ENCODE data around the gene L1CAM.

The L1CAM gene

GRCh38 chrX:153874366-153875125 is 11.4 kb downstream of the L1CAM start:
- DNase-seq: no peak

GRCh38 chrX:153874085-153874365 is 11.9 kb downstream of the L1CAM start:
- no peak for DNase-seq

GRCh38 chrX:153873282-153874084 is 12.5 kb downstream of the L1CAM start:
- no peak for DNase-seq

GRCh38 chrX:153871946-153872878 is 13.8 kb downstream of the L1CAM start:
- no peak for DNase-seq

- no peak for DNase-seq
Measured at GRCh38 chrX:153871451-153871850, 14.5 kb downstream of the L1CAM start.

DNA sequence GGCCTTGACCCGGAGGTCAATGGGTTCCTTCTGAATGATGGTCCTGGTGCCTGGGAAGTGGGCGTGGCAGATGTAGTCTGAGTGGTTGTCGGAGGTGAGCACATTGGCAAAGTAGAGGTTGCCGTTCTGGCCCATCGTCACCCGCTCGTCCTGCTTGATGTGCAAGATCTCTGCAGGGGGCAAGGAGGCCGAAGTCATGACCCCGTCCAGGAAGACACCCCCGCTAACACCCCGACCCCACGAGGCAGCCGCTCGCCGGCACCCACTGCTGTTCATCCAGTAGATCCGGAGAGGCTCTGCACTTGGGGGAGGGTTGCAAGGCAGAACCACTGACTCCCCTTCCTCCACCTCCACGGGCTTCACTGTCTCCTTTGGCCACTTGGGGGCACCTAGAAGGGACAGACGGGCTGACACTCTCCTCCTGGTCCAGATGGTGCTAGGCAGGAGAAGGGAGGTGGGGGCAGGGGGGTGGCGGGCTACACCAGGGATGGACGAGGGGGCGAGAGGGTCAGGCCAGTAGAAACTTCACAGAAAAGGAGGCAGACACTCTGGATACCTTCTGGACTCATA is 15.1 kb downstream of the L1CAM start:
- DNase-seq: no peak

DNA sequence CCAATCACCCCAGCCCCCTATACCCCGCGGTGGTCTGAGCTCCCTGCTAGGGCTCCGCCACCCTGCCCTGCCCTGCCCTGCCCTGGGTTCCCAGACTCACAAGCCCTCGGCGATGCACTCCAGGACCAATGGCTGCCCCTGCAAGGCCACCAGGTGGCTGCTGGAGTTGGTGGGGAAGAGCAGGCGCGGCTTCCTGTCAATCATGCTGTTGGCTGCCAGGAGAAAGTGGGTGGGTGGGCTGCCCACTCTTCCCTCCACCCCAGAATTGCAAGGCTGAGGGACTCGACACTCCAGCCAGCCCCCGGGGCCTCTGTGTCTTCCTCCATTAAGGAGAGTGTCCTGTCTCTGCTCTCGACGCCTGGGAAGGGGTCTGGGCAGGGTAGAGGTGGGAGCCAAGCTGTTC is 15.7 kb downstream of the L1CAM start:
- DNase-seq: no peak

DNA sequence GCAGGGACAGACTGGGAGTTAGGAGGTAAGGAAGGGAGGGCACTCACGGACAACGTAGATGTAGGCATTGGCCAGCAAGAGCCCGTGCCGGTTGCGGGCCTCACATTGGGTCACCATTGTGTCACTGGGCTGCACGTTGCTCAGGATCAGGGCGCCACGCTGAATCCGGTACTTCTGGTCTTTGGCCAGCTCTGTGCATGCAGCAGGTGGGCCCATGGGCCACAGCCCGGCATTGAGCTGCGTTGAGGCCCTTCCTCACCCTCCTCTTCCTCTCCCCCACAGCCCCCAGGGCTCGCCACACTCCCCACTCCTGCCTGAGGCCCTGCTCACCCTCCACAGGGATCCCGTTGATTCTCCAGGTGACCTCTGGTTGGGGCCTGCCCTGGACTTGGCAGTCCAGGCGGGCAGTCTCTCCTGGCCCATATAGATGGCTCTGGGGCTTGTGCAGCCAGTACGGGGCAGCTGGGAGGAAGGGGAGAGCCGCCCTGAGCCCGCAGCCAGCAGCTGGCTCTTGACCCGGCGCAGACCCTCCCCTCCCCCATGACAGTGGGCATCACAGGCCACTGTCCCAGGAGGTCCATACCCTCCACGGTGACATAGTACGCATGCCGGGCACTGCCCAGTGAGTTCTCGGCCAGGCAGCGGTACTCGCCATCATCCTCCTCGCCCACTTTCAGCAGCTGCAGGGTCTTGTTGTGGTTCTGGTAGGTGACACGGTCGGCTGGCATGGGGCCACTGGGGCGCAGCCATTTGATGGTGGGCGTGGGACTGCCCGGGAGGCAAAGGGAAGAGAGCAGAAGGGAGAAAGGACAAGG is 16.3 kb downstream of the L1CAM start:
- no peak for DNase-seq

DNA sequence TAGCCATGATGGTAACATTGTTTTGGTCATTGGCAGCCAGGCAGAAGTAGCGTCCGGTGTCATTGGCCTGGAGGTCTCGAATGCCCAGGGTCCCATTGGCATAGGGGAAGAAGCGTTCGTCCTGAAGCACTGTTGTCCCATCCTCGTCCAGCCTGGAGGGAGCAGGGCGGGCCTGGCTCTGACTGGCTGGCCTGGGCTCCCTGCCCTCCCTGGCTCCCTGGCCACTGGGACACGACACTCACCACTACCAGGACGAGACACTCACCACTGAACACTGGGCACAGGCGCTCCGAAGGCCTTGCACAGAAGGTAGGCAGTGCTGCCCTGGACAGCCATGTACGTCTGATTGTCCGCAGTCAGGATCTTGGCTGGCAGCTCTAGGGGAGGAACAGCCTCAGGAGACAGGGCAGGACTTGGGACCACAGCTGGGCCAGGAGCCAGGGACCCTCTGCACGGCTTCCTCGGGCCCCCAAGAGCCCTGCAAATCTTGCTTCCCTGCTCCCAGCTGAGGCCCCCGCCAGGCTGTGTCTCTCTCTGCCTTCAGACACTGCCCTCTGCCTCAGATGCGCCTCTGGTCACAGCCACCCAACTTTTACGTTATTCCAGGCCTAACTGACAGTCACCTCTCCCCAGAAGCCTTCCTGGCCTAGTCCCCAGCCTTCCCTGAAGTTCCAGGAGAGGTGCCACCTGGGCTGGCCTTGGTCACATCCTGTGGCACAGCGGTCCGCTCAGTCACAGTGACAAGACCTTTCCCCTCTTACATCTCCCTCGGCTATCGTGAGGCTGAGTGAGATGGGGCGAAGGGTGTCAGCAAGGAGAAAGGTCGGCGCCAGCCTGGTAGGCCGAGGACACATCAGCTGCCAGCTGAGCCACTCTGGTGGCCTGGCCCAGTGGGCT is 17.1 kb downstream of the L1CAM start:
- no peak for DNase-seq

DNA sequence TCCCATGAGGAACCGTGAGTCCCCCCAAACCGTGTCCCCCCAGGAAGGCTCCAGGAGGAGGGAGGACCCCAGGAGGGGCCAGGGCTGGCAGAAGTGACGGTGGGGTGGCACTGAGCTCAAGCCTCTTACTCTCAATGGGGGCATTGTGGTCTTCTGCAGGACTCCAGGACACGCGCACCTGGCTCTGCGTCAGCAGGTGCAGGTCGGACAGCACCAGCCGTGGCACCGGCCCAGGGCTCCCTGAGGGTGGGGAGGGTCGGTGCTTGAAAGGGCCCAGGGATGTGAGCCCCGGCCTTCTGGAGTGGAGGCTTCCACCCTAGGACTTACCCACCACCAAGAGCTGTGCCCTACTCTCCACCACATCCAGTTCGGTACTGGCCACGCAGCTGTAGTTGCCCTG is 18.3 kb downstream of the L1CAM start:
- no peak for DNase-seq

- no peak for DNase-seq
Measured at GRCh38 chrX:153867139-153867538, 18.8 kb downstream of the L1CAM start.

DNA sequence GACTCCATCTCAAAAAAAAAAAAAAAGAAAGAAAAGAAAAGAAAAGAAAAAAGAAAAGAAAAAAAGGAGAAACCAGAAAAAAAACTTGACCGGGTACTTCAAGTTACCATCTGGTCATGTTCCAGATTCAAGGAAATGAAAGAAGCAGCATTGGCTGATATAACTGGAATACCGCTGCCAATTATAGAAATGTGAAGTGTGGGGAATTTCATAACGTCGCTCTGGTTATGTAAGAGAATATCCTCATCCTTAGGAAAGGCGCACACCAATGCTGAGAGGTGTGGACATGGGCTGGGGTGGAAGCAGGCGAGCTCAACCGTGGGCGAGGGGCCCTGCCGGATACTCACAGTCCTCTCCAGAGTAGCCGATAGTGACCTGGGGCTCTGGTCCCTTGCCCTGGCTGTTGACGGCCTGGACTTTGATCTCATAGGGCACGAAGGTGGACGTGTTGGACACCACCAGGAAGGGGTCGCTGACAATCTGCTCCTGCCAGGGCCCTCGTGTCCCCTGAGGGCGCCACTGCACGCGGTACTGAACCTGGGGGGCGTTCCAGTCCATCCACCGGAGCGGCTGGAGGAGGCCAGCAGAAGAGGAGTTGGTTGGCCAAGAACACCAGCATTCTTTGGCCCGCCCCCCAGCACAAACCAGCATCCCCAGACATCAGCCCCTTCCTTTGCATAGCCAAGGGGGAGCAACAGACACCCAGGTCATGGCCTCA is 19.5 kb downstream of the L1CAM start:
- DNase-seq: no peak

DNA sequence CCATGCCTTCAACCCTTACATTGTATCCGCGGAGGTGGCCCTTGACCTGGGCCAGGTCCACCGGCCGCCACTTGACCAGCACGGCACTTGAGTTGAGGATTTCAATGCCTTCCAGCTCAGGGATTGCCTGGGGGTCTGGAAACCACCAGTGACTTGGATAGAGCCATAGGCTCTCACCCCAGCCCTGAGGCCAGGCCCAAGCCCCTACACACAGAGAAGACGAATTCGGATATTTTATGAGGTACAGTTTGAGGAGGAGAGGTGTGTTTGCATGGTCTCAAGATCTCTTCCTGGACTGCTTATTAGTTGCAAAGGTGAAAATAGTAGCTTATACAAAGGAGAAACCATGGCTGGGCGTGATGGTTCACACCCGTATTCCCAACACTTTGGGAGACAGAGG is 20.3 kb downstream of the L1CAM start:
- no peak for DNase-seq

DNA sequence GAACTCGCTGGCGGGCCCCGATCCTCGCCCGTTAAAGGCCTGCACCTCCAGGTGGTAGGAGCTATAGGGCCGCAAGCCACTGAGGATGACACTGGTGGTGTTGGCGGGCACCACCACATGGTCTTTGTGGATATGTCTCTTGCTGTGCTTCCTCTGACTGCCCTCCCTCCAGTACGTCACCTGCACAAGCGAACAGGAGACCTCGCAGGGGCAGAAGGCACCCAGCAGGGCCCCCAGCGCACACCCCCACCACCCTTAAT is 20.7 kb downstream of the L1CAM start:
- no peak for DNase-seq

- no peak for DNase-seq
Measured at GRCh38 chrX:153864561-153865320, 21.2 kb downstream of the L1CAM start.

GRCh38 chrX:153864101-153864500 is 21.9 kb downstream of the L1CAM start:
- DNase-seq: no peak

- DNase-seq: no peak
Measured at GRCh38 chrX:153863251-153863991, 22.6 kb downstream of the L1CAM start.

DNA sequence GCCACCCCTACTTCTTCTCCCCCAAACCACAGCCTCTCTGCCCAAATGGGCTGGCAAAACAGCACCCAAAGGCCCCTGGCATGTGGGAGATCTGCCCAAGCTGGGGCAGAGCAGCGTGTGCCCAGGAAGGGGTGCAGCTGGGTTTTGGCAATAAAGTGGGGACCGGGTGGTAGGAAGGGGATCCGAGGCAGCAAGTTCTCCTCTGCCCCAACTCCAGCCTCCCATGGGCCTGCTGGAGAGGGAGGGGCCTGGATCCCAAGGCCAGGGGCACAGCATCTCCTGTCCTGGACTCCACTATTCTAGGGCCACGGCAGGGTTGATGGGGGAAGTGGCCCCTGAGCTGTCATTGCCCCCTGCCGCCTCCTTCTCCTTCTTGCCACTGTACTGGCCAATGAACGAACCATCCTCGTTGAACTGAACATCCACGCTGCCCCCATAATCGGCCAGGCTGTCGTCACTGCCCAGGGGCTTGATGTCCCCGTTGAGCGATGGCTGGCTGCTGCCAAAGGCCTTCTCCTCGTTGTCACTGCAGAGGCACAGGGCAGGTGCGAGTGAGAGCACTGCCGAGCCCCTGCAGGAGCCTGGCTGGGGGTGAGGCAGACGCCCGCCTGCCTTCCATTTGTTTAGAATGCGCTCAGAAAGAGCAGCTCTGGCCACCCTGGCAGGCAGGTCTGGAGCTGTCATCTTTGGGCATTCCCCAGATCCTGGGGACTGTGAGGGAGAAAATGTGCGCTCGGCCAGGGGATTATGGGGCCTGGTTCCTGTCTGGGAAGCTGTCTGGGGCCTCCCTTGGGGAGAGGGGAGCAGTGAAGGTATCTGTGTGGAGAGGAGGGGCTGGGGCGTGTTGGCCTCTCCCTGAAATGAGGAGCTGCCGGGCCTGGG is 23.4 kb downstream of the L1CAM start:
- no peak for DNase-seq
